DOHH2 (cell line): Measurements from ENCODE around the gene DCLK3.

Source experiments
- H3F3A ChIP-seq: fragments of 200-600 bp; sonication (generic), shearing (Covaris generic); 2 replicates; pipeline ENCODE4 v1.6.0; 2016; ENCODE audit warnings: antibody characterized with exemption, mild to moderate bottlenecking; ENCODE audit not compliant: control insufficient read depth, insufficient read depth
- H3K27ac ChIP-seq: fragments of 200-600 bp; sonication (generic); 2 replicates; pipeline ENCODE4 v1.5.1; 2014; ENCODE audit warnings: low read depth, mild to moderate bottlenecking, low read length, moderate library complexity
- H3K27me3 ChIP-seq: fragments of 200-600 bp; sonication (generic); 2 replicates; pipeline ENCODE4 v1.6.1; 2014; ENCODE audit warnings: mild to moderate bottlenecking, low read length, mixed read lengths; ENCODE audit not compliant: control insufficient read depth
- H3K36me3 ChIP-seq: fragments of 200-600 bp; sonication (generic); 2 replicates; pipeline ENCODE4 v1.6.1; 2014; ENCODE audit warnings: mild to moderate bottlenecking, low read length, moderate library complexity, mixed read lengths; ENCODE audit not compliant: control insufficient read depth
- H3K4me1 ChIP-seq: fragments of 200-600 bp; sonication (generic); 2 replicates; pipeline ENCODE4 v1.6.1; 2014; ENCODE audit warnings: mild to moderate bottlenecking, low read length, mixed read lengths; ENCODE audit not compliant: control insufficient read depth
- H3K4me2 ChIP-seq: fragments of 200-600 bp; sonication (generic); 2 replicates; pipeline ENCODE4 v1.6.0; 2014; ENCODE audit warnings: mild to moderate bottlenecking, low read length, moderate library complexity
- H3K4me3 ChIP-seq: fragments of 200-600 bp; sonication (generic); 2 replicates; pipeline ENCODE4 v1.5.1; 2014; ENCODE audit warnings: mild to moderate bottlenecking, low read length, mixed read lengths
- H3K79me2 ChIP-seq: fragments of 200-600 bp; sonication (generic); 2 replicates; pipeline ENCODE4 v1.6.1; 2014; ENCODE audit warnings: mild to moderate bottlenecking, low read length, mixed read lengths; ENCODE audit not compliant: control insufficient read depth
- H3K9me2 ChIP-seq: fragments of 200-600 bp; sonication (generic); replicated peaks from 2 replicates; pipeline ENCODE4 v1.6.1; 2014; ENCODE audit warnings: mild to moderate bottlenecking, low read length, mixed read lengths; ENCODE audit not compliant: control insufficient read depth
- H3K9me3 ChIP-seq: fragments of 200-600 bp; sonication (generic); 2 replicates; pipeline ENCODE4 v1.6.1; 2014; ENCODE audit warnings: antibody characterized with exemption, low read length, mixed read lengths; ENCODE audit not compliant: control insufficient read depth, insufficient read depth
- H4K20me1 ChIP-seq: fragments of 200-600 bp; sonication (generic); 2 replicates; pipeline ENCODE4 v1.6.0; 2014; ENCODE audit warnings: low read depth, mild to moderate bottlenecking, antibody characterized with exemption, low read length, moderate library complexity; ENCODE audit not compliant: control insufficient read depth, insufficient read depth
- CTCF ChIP-seq: fragments of 200-600 bp; sonication (generic); IDR thresholded peaks from one replicate; pipeline ENCODE4 v1.5.1; 2014; ENCODE audit warnings: antibody characterized with exemption, mild to moderate bottlenecking, low read depth, low read length; ENCODE audit not compliant: poor library complexity, severe bottlenecking
- EZH2phosphoT487 ChIP-seq: fragments of 200-600 bp; sonication (generic); IDR thresholded peaks from 2 replicates; pipeline ENCODE4 v1.6.1; 2017; ENCODE audit warnings: borderline replicate concordance, mild to moderate bottlenecking, antibody characterized with exemption, low read length, moderate library complexity, mixed read lengths

DCLK3 gene

DNA sequence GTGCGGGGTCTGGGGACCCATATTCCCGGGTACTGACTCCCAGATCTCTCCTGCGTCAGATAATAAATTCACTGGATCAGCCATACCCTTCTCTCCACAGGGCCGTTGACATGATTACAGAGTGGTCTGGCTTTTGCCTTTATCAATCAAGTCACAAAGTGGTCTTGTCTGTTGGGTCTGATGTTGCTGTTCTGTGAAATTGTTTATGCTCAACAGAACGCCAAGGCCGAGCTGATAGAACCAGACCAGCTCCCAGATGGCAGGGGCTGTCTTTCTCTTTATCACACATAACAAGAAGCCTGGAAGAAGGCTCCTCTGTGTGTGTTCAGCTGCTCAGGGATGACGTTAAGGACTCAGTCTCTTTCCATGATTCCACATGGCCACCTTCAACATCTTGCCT is 751 bp upstream of the DCLK3 start:
- H3K9me3 ChIP-seq = no peaks in the 10 kb centered on the region
- no peak overlapping the region for H3K27ac ChIP-seq
- H3K4me1 ChIP-seq = no peaks in the 10 kb centered on the region
- no peak overlapping the region for H3K4me2 ChIP-seq
- H3K27me3 ChIP-seq = no peaks in the 10 kb centered on the region
- TF ChIP-seq EZH2phosphoT487 = no peak
- no peak for TF ChIP-seq CTCF
- H4K20me1 ChIP-seq = no peaks in the 10 kb centered on the region
- no peaks in the 10 kb centered on the region for H3F3A ChIP-seq
- no peak overlapping the region for H3K4me3 ChIP-seq
- no peaks in the 10 kb centered on the region for H3K79me2 ChIP-seq
- no peaks in the 10 kb centered on the region for H3K9me2 ChIP-seq
- no peaks in the 10 kb centered on the region for H3K36me3 ChIP-seq

GRCh38 chr3:36764704-36765038 is 318 bp upstream of the DCLK3 start:
- Histone ChIP-seq H3K36me3 (no peaks in the 10 kb centered on the region), H3K4me2 (no peak overlapping the region), H3F3A (no peaks in the 10 kb centered on the region), H4K20me1 (no peaks in the 10 kb centered on the region), H3K27me3 (0 out of 2 replicates have a peak, but pooled peaks cover under 1% of the 10 kb centered on the region), H3K27ac (no peak overlapping the region), H3K9me3 (no peaks in the 10 kb centered on the region), H3K4me3 (no peak overlapping the region), H3K9me2 (no peaks in the 10 kb centered on the region), H3K79me2 (no peaks in the 10 kb centered on the region), H3K4me1 (no peaks in the 10 kb centered on the region)
- TF ChIP-seq EZH2phosphoT487 (no peak), CTCF (no peak)

DNA sequence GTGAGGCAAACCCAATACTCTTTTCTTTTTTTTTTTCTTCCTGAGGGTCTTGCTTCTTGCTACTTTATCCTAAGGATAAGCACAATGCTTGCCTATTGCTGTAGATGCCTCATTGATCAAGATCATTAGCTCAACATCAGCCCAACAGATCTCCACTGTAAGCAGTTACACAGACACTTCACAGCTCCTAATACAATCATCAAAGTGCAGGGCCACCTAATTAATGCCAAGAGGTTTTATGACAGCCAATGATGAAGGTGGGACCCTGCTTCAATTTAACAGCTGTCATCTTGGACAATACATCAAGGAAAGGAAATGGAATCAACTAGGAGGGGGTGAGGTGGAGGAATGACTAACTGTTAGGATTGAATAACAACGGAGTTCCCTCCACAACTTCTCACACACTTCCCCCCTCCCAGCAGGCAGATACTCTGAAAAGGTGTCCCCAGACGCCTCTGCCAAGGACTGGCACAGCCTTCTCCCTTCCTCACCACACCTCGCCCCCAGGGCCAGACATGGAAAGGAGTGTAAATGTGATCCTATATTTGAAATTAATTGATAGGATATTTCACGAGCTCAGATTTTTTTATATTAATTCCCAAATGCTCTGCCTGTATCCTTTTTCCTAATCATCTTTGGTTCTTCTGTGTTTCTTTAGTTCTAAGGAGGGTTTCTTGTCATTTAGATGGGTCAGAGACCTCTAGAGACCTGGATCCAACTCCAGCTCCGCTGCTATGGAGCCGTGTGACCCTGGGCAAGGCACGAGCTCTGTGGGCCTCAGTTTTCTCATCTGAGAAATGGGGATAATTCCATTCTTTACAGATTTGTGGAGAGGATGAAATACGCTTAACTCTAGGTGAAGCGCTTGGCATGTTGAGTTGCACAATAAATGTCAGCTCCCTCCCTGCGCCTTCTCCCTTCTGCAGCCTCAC is 1.2 kb downstream of the DCLK3 start:
- Histone ChIP-seq H3K27me3 (0 out of 2 replicates have a peak, but pooled peaks cover 5% of the 10 kb centered on the region), H3K4me1 (no peaks in the 10 kb centered on the region), H3K9me2 (no peaks in the 10 kb centered on the region), H3F3A (no peaks in the 10 kb centered on the region), H3K27ac (no peak overlapping the region), H3K4me3 (no peak overlapping the region), H3K9me3 (no peaks in the 10 kb centered on the region), H3K79me2 (no peaks in the 10 kb centered on the region), H4K20me1 (no peaks in the 10 kb centered on the region), H3K36me3 (no peaks in the 10 kb centered on the region), H3K4me2 (no peak overlapping the region)
- TF ChIP-seq CTCF = no peak
- no peak for TF ChIP-seq EZH2phosphoT487
